Keratinocyte (primary cell): Measurements from ENCODE around the gene TTI1.

ENCODE experiments used
- CTCF ChIP-seq, 3 experiments: IDR thresholded peaks in 1 of 3; conservative IDR thresholded peaks in 1 of 3; optimal IDR thresholded peaks in 1 of 3; 2 replicates in 2 of 3; 3 replicates in 1 of 3; pipeline versions ENCODE3 to v1.5.1; 2011; ENCODE audit warnings: low read length in 3 of 3, mild to moderate bottlenecking in 3 of 3, moderate library complexity in 2 of 3, control low read depth in 1 of 3, inconsistent platforms in 1 of 3; ENCODE audit not compliant: insufficient read depth in 2 of 3; ENCODE audit errors: extremely low read depth in 1 of 3
- EZH2 ChIP-seq: IDR thresholded peaks from one replicate; pipeline ENCODE4 v1.6.1; 2012; ENCODE audit warnings: inconsistent platforms, mild to moderate bottlenecking, low read length, moderate library complexity

DNA sequence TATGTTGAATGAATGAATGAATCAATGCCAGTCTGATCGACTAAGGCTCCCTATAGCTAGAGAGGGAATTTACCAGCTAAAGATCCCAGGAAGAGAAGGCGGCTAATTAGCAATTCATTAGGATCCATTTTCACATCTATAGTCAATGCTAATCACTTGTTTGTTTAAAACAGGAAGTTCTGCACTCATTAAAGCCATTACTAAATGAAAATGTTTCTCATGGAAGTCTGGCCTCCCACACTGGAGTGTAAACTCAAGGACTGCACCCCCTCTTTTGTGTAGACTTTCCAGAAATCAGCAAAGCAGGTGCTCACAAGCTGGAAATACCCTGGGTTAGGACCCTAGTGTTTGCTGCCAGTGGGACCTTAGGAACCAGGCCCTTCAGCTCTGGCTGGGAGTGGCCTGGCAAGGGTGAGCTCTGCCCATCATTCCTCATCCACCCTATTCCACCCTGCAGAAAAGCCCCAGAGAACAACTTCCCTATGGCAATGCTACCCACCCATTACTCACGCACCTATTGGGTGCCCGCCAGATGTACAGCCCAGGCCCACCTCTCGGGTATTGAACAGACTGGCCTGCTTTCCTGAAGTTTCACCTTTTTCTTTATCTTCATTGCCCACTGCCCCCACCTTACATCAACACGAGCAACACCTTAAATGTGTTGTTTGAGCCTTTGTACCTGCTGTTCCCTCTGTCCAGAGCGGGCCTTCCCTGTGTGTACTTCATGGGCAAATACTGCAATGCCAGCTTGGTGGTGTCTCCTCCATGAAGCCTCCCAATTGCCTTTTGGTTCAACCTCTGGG lies 60.8 kb downstream of the TTI1 start:
- TF ChIP-seq CTCF (optimal IDR thresholded peaks at IDR 0.05 in 1 of 3, IDR thresholded peaks at IDR 0.05 in 1 of 3, conservative IDR thresholded peaks at IDR 0.05 in 1 of 3; ENCODE audit: extremely low read depth in 1 of 3, insufficient read depth in 2 of 3, low read length in 3 of 3) (no peak), EZH2 (no peak)
